ENCODE data around the gene MTF1.

MTF1 gene

DNA sequence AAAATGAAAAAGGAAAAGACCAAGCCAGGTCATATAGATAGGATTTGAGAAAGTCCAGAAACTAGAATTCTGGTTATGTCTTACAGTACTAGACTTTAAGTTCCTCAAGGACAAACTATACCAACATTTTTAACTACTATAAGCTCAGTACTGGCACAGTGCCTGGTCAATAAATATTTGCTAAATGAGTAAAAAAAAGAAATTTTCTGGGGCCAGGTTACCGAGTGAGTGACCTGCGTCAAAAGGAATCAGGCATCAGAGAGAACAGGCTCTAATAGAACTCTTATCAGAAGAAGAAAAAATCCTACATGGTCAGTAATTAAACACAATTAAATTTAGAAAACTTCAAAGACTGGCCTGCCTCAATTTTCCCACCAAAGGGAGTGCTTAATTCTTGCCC, 27.6 kb downstream of the MTF1 start:
- in situ Hi-C loops (cut with MboI; ENCODE audit: low sequenced_read_pairs): no loop called here

GRCh38 chr1:37831109-37831508, 28.3 kb downstream of the MTF1 start:
- in situ Hi-C loops (cut with MboI; ENCODE audit: low sequenced_read_pairs): no loop called here

DNA sequence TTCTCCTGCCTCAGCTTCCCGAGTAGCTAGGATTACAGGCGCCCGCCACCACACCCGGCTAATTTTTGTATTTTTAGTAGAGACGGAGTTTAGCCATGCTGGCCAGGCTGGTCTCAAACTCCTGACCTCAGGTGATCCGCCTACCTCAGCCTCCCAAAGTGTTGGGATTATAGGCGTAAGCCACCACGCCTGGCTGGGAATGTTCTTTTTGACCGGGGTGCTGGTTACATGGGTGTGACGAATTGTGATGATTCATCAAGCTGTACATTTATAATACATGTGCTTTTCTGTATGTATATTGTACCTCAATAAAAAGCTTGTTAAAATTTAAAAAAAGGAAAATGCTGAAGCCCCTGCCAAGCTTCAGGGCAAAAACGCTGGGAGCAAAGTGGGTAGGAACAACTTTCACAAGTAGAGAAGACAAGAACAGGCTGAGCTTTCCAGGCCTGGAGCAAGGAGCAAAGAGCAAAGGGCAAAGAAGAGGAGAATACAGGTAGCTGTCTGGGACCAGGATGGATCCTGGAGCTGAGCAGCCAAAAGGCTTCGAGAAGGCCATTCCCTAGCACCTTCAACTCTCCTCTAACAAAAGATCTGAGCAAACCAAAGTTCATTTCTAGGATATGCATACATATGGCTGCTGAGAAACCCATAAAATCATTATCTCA, 30.9 kb downstream of the MTF1 start:
- in situ Hi-C loops (cut with MboI; ENCODE audit: low sequenced_read_pairs): no loop called here

DNA sequence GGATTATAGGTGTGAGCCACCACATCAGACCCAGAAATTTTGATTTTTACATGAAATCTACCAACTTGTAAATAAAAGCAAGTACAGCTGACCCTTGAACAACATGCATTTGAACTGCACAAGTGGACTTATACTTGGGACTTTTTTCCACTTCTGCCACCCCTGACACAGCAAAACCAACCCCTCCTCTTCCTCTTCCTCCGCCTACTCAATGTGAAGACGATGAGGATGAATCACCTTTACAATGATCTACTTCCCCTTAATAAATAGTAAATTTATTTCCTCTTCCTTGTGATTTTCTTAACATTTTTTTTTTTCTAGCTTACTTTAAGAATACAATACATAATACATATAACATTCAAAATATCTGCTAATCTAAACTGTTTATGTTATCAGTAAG, 33.9 kb downstream of the MTF1 start:
- in situ Hi-C loops (cut with MboI; ENCODE audit: low sequenced_read_pairs): no loop called here

DNA sequence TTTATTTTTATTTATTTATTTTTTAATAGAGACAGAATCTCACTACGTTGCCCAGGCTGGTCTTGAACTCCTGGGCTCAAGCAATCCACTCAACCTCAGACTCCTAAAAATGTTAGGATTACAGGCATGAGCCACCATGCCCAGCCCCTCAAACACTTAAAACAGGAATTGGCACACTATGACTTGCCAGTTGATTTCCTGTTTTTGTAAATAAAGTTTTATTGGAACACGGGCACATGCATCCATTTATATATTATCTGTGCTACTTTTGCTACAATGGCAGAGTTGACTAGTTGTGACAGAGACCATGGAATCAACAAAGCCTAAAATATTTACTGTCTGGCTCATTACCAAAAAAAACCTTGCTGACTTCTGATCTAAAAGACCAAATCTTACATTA, 35.4 kb downstream of the MTF1 start:
- in situ Hi-C loops (cut with MboI; ENCODE audit: low sequenced_read_pairs): no loop called here

GRCh38 chr1:37822906-37823815, 36.2 kb downstream of the MTF1 start:
- in situ Hi-C loops (cut with MboI; ENCODE audit: low sequenced_read_pairs): no loop called here

GRCh38 chr1:37821481-37821880, 37.9 kb downstream of the MTF1 start:
- in situ Hi-C loops (cut with MboI; ENCODE audit: low sequenced_read_pairs): no loop called here

DNA sequence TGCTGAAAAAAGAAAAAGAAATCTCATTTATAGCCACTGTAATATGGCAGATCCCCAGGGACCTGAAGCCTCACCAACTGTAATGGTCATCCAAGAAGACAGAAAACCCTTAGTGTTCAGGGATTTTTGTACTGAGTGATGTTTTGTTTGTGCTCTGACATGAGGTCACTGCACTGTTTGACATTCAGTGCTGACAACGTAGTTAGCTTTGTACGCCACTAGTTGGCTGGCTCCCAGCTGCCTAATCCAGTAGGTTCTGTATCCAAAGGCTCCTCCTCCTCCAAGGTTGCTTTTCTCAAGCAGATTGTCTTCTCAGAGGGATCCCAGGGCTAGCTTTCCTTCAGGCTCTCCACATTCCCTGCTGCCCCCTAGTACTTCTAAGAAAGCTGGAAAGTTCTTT, 41.9 kb downstream of the MTF1 start:
- in situ Hi-C loops (cut with MboI; ENCODE audit: low sequenced_read_pairs): no loop called here

DNA sequence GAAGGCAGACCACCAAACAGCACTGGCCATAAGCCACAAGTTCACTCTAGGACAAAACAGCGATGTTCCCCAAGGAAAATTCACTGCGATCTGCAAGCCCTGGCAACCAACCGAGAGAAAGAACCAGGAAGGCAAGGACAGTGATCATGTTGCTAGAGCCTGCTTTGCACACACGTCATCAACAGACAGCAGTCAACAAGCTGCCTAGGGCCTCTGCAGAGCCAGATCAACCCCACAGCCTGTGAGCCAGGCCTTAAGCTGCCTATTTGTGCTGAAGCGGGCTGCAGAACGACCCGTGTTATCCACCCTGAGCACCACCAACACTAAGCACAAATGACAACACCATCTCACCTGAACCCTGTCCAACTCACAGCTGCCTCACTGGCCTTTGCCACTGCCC, 45.1 kb downstream of the MTF1 start:
- in situ Hi-C loops (cut with MboI; ENCODE audit: low sequenced_read_pairs): no loop called here

GRCh38 chr1:37813529-37814145, 45.8 kb downstream of the MTF1 start:
- in situ Hi-C loops (cut with MboI; ENCODE audit: low sequenced_read_pairs): no loop called here

DNA sequence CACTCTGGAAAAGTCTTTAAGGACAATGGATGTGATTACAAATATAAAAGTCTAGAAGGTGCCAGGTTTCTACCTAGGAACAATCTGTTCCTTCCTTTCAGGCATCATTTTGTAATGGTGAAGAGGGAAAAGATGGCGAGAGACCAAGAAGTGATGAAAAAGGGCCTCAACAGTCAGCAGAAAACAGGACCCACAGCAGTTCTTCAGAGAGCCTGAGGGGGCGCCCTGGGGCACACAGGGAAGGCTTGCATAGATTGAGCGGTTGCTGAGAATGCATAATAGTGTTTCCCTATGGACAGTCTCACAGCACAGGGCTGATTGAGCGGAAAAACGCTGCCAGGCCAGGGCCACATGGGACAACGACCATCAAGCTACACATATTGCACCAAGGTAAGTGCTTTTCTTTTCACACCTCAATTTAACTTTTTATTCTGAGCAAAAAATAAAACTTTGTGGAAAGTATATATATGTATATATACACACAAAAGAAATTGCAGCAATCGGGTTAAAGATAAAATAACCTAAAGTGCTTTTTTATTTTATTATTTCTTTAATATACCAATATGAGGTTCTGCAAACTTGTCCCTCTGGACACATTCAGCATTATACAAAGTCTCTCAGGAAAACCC, 48.3 kb downstream of the MTF1 start:
- in situ Hi-C loops (cut with MboI; ENCODE audit: low sequenced_read_pairs): no loop called here

DNA sequence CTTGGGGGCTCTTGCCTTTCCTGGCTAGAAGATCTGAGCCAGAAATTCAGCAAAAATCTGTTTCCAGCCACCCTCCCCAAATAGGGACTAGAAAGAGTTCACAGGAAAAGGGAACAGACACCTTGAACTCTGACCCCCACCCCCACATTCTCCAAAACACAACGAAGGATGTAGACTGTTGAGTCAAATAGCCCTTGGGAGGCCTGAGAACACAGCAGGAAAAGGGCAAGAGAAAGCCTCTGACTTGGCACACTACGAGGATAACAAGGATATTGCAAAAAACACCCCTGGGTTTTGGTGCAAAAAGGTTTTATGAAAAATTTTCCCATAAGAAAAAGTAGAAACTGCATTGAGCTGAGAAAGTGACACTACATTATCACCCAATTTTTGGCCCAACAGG, 49.5 kb downstream of the MTF1 start:
- in situ Hi-C loops (cut with MboI; ENCODE audit: low sequenced_read_pairs): no loop called here

- in situ Hi-C loops (cut with MboI; ENCODE audit: low sequenced_read_pairs): no loop called here
These were observed 50.7 kb downstream of the MTF1 start for GRCh38 chr1:37808369-37809319.

DNA sequence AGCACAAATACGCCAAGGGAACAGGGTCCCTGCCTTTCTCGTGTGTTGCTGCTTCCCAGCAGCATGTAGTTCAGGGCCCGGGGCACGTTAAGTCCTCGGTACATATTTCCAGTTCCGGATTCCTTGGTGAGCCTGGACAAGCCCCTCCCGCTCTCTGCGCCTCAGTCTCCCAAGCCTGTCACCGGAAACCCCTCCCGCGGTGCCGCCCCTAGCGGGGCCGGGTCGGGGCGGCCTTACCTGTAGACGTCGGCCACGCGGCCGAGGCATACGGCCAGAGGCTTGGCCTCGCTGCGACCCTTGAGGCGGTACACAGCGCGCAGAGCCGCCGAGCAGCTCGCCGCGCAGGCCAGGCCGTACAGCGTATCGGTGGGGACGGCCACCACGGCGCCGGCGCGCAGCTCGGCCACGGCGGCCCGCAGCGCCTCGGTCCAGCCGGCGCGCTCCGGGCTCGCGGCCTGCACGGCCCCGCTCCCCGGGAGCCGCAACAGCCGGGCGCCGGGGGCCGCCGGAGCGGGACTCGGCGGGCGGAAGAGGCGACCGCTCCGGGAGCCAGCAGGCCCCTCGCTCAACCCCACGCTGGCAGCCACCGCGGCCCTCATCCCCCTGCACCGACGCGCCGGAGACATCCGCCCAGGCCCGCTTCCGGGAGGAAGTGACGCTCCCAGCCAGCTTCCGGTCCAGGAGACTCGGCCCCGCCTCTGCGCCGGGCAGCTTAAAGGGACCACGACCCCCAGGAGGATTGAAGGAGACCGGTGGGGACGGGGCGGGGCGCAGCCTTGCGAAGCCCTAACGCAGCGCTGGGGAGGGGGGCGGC, 51.6 kb downstream of the MTF1 start, which contains the start of the genes C1orf122 and YRDC:
Gene C1orf122 (plus strand): TSS at position 236 of the 814 bp plus-strand sequence. CDS start 615 bp downstream, outside the sequence.
Gene YRDC (minus strand): TSS at position 654 of the 814 bp plus-strand sequence. CDS start 28 bp downstream, at position 626.
- in situ Hi-C loops (cut with MboI; ENCODE audit: low sequenced_read_pairs): no loop called here

DNA sequence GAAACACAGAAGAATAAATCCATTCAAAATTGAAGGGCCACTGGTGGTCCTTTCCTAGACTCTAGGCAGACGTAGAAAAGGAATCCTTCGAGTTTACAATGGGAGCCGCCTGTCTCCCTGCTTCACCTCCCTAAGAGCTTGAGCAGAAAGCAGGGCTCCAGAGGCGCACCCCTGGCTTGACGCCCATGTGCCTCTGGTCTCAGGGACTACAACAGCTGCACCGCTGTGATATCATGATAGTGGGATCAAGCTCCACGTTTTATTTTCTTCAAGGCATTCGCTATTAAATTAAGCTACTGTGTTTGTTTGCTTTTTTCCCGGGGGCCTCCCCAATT, 52.2 kb downstream of the MTF1 start:
- in situ Hi-C loops (cut with MboI; ENCODE audit: low sequenced_read_pairs): no loop called here

- in situ Hi-C loops (cut with MboI; ENCODE audit: low sequenced_read_pairs): no loop called here
These were observed 57.0 kb downstream of the MTF1 start for GRCh38 chr1:37802439-37802838.

GRCh38 chr1:37797750-37798345, 61.5 kb downstream of the MTF1 start:
- in situ Hi-C loops (cut with MboI; ENCODE audit: low sequenced_read_pairs): no loop called here

DNA sequence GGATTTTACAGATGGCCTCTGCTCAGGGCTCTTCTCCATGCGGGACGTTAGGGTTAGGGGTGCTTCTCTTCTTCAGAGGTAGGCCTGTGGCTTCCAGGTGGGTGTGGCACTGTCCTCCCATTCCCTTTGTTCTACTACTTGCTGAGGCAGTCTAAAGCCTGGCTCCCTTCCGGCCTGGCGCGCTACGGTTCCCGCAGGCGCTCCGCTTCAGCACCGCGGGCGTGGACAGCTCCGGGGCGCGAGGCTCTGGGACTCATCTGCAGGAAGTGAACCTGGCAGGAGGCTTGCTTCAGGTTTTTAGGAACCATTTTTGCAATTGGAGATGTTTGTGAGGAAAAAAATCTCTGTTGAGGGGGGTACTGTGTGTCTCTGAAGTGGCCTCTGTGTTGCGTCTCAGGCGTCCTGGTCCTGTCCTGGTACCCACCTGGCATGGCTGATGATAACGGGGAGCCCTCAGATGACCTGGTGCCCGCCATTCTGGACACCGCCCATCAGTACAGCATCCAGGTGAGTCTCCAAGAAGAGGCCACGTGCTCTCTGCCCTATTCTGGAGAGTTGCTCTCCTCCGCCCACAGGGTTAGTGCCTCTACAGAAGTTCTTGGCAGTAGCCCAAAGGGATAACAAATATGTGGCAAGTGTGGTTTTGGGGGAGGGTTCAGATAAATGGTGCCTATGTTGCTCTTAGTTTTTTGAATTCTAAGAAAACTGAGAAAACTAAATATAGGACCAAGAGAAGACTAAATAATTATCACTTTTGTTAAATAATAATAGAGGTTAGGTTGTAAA, 63.9 kb downstream of the MTF1 start:
- in situ Hi-C loops (cut with MboI; ENCODE audit: low sequenced_read_pairs): no loop called here
